ENCODE data around the gene SMIM41. TPM values are rescaled to one million over a fixed set of nuclear protein-coding genes. Genes with fewer than 3 reads are reported as not detected.
A peak's percentile ranks its signal among the peaks of the same experiment; 100 is the strongest.

SMIM41 gene
- 0.88 TPM for total RNA-seq (ENCODE audit: unreplicated experiment)
- long read RNA-seq, partial matches to known transcripts, result 0 of 2 reads
- long read RNA-seq, other reads (novel, unspliced or antisense), result 0 of 2 reads

GRCh38 chr12:52079576-52080402 lies at the start of gene SMIM41:
Gene SMIM41, plus strand, starts transcription at chr12:52079704. Its CDS starts 76 bp downstream, at chr12:52079780.
- Mint-ChIP-seq H3K36me3 (ENCODE audit: unreplicated experiment) (no peaks in the 10 kb centered on the region), H3K4me1 (ENCODE audit: low read depth, unreplicated experiment) (peaks cover 23% of the 10 kb centered on the region), H3K4me3 (ENCODE audit: unreplicated experiment) (peak within 1 kb of the TSS; percentile 11), H3K9me3 (ENCODE audit: unreplicated experiment) (peaks cover 2% of the 10 kb centered on the region), H3K27ac (ENCODE audit: unreplicated experiment) (no peak within 1 kb of the TSS), H3K27me3 (ENCODE audit: unreplicated experiment) (peaks cover 8% of the 10 kb centered on the region)
- DNase-seq, result peak; percentile 50
- no peak for TF ChIP-seq CTCF (IDR thresholded peaks at IDR 0.05; ENCODE audit: partially characterized antibody, unreplicated experiment)

DNA sequence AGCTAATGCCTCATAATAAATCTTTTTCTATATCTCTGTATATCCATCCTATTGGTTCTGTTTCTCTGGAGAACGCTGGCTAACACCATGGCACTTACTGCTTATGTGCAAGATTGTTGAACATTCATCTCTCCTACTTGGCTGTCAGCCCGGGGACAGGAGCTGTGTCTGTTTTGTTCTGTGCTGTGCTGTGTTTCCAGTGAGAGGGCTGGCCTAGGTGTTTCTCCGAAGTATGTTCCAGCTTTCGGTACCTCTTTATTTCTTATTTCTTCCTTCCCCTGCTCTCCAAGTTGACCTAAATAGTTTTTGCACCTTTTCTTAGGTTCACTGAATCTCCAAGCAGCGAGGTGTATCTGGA lies 47.1 kb upstream of the SMIM41 start:
- Mint-ChIP-seq H3K27me3 (ENCODE audit: unreplicated experiment) (peaks cover 10% of the 10 kb centered on the region), H3K9me3 (ENCODE audit: unreplicated experiment) (peaks cover 8% of the 10 kb centered on the region), H3K4me3 (ENCODE audit: unreplicated experiment) (peak overlapping the region; percentile 82), H3K36me3 (ENCODE audit: unreplicated experiment) (no peaks in the 10 kb centered on the region), H3K4me1 (ENCODE audit: low read depth, unreplicated experiment) (peaks cover 18% of the 10 kb centered on the region), H3K27ac (ENCODE audit: unreplicated experiment) (peak overlapping the region; percentile 78)
- no peak for TF ChIP-seq CTCF (IDR thresholded peaks at IDR 0.05; ENCODE audit: partially characterized antibody, unreplicated experiment)
- no peak for DNase-seq

DNA sequence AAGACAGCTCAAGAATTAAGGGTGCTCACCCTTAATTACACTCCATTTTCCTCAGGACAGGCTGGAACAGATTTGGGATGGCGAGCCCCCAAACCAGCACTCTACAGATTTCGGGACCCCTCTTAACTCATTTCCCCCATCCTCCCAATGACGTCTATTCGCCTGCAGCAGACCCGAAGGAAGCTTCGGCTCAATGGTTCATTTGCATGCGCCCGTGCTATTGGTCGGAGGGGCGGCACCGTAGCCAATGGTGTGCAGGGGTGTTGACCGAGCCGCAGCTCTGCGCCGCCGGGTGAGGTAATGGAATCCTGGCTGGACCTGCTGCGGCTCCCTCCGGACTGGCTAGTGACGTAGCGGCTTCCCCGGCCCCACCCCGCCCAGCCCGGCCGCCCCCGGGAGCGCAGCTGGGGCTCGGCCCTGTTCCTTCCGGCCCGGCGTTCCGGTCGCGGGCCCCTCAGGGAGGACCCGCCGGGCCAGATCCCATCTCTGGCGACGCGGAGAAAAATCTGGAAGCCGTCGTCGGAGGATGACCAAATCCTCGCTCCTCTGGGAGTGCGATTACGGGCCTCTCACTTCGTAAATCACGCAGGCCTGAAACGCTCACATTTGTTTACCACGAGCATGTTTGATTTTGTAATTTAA lies 46.6 kb upstream of the SMIM41 start:
- peak overlapping the region; percentile 78 for H3K27ac Mint-ChIP-seq (ENCODE audit: unreplicated experiment)
- peaks cover 18% of the 10 kb centered on the region for H3K4me1 Mint-ChIP-seq (ENCODE audit: low read depth, unreplicated experiment)
- TF ChIP-seq CTCF (IDR thresholded peaks at IDR 0.05; ENCODE audit: partially characterized antibody, unreplicated experiment), result no peak
- H3K4me3 Mint-ChIP-seq (ENCODE audit: unreplicated experiment), result peak overlapping the region; percentile 82
- H3K36me3 Mint-ChIP-seq (ENCODE audit: unreplicated experiment), result no peaks in the 10 kb centered on the region
- peaks cover 8% of the 10 kb centered on the region for H3K27me3 Mint-ChIP-seq (ENCODE audit: unreplicated experiment)
- H3K9me3 Mint-ChIP-seq (ENCODE audit: unreplicated experiment), result peaks cover 6% of the 10 kb centered on the region
- peak; percentile 95 for DNase-seq

DNA sequence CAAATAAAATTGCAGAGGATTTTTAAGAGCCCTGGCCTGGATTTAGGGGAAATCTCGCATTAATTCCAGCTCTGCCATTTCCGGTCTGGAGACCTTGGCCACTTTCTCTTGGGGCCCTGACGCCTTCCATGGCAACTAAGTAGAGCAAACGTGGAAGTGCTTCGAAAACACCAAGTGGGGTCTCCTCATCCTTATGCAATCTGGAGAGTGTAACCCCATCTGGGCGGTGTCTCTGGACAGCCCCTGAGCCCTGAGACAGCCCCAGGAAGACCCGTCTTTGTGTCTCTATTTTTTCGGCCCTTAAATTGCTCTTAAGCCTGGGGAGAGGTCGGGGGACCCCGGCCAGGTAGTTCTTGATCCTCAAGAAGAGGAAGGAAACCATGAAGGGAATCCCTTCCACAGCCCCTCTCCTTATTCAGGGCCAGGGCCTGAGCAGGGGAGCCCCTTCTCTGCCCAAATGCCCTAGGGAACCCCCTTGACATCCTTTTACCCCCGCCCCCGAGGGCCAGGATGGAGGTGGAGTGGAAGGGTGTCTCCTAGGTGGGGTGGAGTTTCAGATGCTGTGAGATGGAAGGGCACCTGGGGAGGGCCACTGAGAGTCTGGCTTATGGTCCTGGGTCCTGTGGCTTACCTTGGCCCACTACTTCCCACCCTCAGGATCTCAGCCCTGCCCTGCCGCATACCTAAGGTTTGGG lies 45.9 kb upstream of the SMIM41 start:
- Mint-ChIP-seq H3K27me3 (ENCODE audit: unreplicated experiment) (peaks cover 8% of the 10 kb centered on the region), H3K27ac (ENCODE audit: unreplicated experiment) (peak overlapping the region; percentile 52), H3K9me3 (ENCODE audit: unreplicated experiment) (peaks cover 6% of the 10 kb centered on the region), H3K36me3 (ENCODE audit: unreplicated experiment) (no peaks in the 10 kb centered on the region), H3K4me1 (ENCODE audit: low read depth, unreplicated experiment) (peaks cover 18% of the 10 kb centered on the region), H3K4me3 (ENCODE audit: unreplicated experiment) (peak overlapping the region; percentile 77)
- no peak for TF ChIP-seq CTCF (IDR thresholded peaks at IDR 0.05; ENCODE audit: partially characterized antibody, unreplicated experiment)
- DNase-seq, result no peak
